K562 (cell line): ENCODE results near the gene INHBE. TPM values are rescaled to one million over a fixed set of nuclear protein-coding genes. Genes with fewer than 3 reads are reported as not detected.

Source experiments
- CBFB ChIP-seq: sonication (generic); formaldehyde crosslinking; IDR thresholded peaks from 2 replicates; pipeline ENCODE4 v1.4.0; 2020; ENCODE audit warnings: mild to moderate bottlenecking, missing genetic modification reagents
- GTF2F1 ChIP-seq: IDR thresholded peaks from 2 replicates; pipeline ENCODE4 v1.6.1; 2011; ENCODE audit warnings: low read depth, low read length, improper control_type of control experiment
- KHSRP ChIP-seq: fragments of 450-650 bp; IDR thresholded peaks from 2 replicates; pipeline ENCODE4 v1.6.1; 2017
- L3MBTL2 ChIP-seq: fragments of 450-650 bp; IDR thresholded peaks from 2 replicates; pipeline ENCODE4 v1.6.1; 2016; ENCODE audit warnings: mild to moderate bottlenecking, moderate library complexity
- SMAD1 ChIP-seq: fragments of 150-350 bp; IDR thresholded peaks from 2 replicates; pipeline ENCODE4 v1.6.1; 2014; ENCODE audit warnings: low read length, low read depth; ENCODE audit not compliant: partially characterized antibody
- SRSF9 ChIP-seq: fragments of 200-400 bp; formaldehyde crosslinking; IDR thresholded peaks from 2 replicates; pipeline ENCODE4 v1.6.1; 2017; ENCODE audit warnings: low read depth, low read length, borderline replicate concordance
- U2AF1 ChIP-seq: fragments of 200-400 bp; formaldehyde crosslinking; optimal IDR thresholded peaks from 2 replicates; pipeline ENCODE3; 2017; ENCODE audit warnings: mild to moderate bottlenecking, low read depth, low read length, moderate library complexity
- ZBTB7A ChIP-seq: IDR thresholded peaks from 2 replicates; pipeline ENCODE4 v1.6.1; 2011; ENCODE audit warnings: low read depth, mild to moderate bottlenecking, low read length, moderate library complexity, borderline replicate concordance; ENCODE audit not compliant: control insufficient read depth
- ZBTB8A ChIP-seq: fragments of 450-650 bp; IDR thresholded peaks from 2 replicates; pipeline ENCODE4 v1.6.1; 2018; ENCODE audit warnings: mild to moderate bottlenecking, moderate library complexity; ENCODE audit not compliant: partially characterized antibody
- ZNF785 ChIP-seq: fragments of 250-450 bp; sonication (Bioruptor Pico); IDR thresholded peaks from 2 replicates; pipeline ENCODE4 v1.4.0; 2020; ENCODE audit warnings: mild to moderate bottlenecking
- polyA plus RNA-seq, 8 experiments: library from polyadenylated mRNA; depleted of rRNA in 4 of 8; stranded (reverse) in 5 of 8; unstranded in 3 of 8; fragments of >200 nt; fragmentation: Nextera tagmentation in 2 of 8; fragmentation: Illumina TruSeq in 1 of 8; extraction: Ambion mirVana in 2 of 8; extraction: Trizol in 1 of 8; gene quantifications; 2 replicates each; pipeline versions ENCODE4 v1.2.1 to v1.2.3, GENCODE V29; 2011 to 2014; ENCODE audit warnings: inconsistent platforms in 1 of 8, missing spikeins in 1 of 8
- total RNA-seq, 7 experiments: library from RNA; depleted of rRNA in 6 of 7; stranded (reverse); fragments of >200 nt in 6 of 7; fragmentation: Illumina TruSeq in 2 of 7; extraction: Trizol in 2 of 7; gene quantifications; 2 replicates each; pipeline versions ENCODE4 v1.2.1 to v1.2.3, GENCODE V29; 2011 to 2021; ENCODE audit warnings: low replicate concordance in 1 of 7
- TF ChIP-seq, protein P1 (sequence below): sonication (generic); formaldehyde crosslinking; IDR thresholded peaks from 2 replicates; pipeline ENCODE4 v1.9.0; 2022; ENCODE audit warnings: mild to moderate bottlenecking, missing genetic modification reagents
- TF ChIP-seq, protein P2 (sequence below), 2 experiments: fragments of 450-650 bp; formaldehyde crosslinking in 1 of 2; IDR thresholded peaks; 2 replicates each; pipeline versions ENCODE4 v1.4.0 to v1.6.1; 2014 to 2020; ENCODE audit warnings: mild to moderate bottlenecking in 2 of 2, borderline replicate concordance in 1 of 2, low read depth in 1 of 2
- TF ChIP-seq, protein P3 (sequence below): fragments of 250-450 bp; sonication (Bioruptor Pico); IDR thresholded peaks from 2 replicates; pipeline ENCODE4 v1.4.0; 2020; ENCODE audit warnings: mild to moderate bottlenecking, moderate library complexity
- TF ChIP-seq, protein P4 (sequence below): fragments of 450-650 bp; IDR thresholded peaks from 2 replicates; pipeline ENCODE4 v1.6.1; 2016

Gene INHBE
- total and polyA plus RNA-seq, 9 of the 15 experiments (the other 6 are each of a cell fraction or from before 2014, with no cell fraction given), result 0.94 to 9.9 (median 7.3) TPM

DNA sequence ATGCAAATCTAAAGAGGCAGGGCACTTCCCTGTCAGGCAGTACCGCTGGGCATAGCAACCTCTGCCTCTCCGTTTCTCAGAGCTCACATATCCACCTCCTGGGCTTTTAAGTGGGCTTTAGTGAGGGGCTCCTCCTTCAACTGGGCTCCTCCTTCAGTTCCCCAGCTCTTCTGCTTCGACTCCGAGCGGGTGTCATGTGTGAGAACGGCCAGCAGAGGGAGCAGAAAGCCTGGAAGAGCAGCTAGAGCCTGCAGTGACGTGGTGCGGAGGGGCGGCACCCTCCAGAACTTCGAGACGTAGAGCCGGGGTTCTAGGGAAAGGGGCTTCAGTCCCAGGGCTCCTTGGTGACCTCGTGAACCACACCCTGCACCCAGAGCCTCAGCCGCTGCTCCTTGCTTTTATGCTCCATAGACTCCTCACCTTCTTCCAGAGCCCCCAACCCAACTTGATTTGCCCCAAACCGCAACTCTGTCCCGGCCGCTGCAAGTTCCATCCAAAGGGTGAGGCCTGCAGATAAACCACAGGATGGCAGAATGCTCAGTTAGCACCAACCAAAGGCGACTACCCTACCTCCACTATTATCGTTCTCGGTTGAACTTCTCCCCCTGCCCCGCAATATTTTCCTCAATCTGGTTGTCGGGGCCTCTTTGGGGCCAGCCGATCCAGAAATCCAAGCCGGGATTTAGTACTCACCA, 4.1 kb downstream of the INHBE start (continued):
- TF ChIP-seq CBFB (CRISPR knock-in tag), result peak; percentile 82; the same call in 1 of the 2 replicates
- no peak for TF ChIP-seq ZBTB8A
- TF ChIP-seq, protein P1, sequence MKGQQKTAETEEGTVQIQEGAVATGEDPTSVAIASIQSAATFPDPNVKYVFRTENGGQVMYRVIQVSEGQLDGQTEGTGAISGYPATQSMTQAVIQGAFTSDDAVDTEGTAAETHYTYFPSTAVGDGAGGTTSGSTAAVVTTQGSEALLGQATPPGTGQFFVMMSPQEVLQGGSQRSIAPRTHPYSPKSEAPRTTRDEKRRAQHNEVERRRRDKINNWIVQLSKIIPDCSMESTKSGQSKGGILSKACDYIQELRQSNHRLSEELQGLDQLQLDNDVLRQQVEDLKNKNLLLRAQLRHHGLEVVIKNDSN (CRISPR knock-in tag), result peak; percentile 57; the same call in 1 of the 2 replicates
- TF ChIP-seq U2AF1, result no peak
- TF ChIP-seq SRSF9, result no peak
- TF ChIP-seq GTF2F1, result no peak
- no peak for TF ChIP-seq ZNF785
- peak; percentile 37 for TF ChIP-seq L3MBTL2
- TF ChIP-seq, protein P2, sequence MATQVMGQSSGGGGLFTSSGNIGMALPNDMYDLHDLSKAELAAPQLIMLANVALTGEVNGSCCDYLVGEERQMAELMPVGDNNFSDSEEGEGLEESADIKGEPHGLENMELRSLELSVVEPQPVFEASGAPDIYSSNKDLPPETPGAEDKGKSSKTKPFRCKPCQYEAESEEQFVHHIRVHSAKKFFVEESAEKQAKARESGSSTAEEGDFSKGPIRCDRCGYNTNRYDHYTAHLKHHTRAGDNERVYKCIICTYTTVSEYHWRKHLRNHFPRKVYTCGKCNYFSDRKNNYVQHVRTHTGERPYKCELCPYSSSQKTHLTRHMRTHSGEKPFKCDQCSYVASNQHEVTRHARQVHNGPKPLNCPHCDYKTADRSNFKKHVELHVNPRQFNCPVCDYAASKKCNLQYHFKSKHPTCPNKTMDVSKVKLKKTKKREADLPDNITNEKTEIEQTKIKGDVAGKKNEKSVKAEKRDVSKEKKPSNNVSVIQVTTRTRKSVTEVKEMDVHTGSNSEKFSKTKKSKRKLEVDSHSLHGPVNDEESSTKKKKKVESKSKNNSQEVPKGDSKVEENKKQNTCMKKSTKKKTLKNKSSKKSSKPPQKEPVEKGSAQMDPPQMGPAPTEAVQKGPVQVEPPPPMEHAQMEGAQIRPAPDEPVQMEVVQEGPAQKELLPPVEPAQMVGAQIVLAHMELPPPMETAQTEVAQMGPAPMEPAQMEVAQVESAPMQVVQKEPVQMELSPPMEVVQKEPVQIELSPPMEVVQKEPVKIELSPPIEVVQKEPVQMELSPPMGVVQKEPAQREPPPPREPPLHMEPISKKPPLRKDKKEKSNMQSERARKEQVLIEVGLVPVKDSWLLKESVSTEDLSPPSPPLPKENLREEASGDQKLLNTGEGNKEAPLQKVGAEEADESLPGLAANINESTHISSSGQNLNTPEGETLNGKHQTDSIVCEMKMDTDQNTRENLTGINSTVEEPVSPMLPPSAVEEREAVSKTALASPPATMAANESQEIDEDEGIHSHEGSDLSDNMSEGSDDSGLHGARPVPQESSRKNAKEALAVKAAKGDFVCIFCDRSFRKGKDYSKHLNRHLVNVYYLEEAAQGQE (IDR thresholded peaks at IDR 0.05; ENCODE audit: borderline replicate concordance), result peak; percentile 67; the same call in 1 of the 2 replicates
- TF ChIP-seq, protein P2 (CRISPR knock-in tag; IDR thresholded peaks at IDR 0.05; ENCODE audit: low read depth), result 0 out of 2 replicates have a peak, but pooled peaks have one; percentile 17
- TF ChIP-seq, protein P3, sequence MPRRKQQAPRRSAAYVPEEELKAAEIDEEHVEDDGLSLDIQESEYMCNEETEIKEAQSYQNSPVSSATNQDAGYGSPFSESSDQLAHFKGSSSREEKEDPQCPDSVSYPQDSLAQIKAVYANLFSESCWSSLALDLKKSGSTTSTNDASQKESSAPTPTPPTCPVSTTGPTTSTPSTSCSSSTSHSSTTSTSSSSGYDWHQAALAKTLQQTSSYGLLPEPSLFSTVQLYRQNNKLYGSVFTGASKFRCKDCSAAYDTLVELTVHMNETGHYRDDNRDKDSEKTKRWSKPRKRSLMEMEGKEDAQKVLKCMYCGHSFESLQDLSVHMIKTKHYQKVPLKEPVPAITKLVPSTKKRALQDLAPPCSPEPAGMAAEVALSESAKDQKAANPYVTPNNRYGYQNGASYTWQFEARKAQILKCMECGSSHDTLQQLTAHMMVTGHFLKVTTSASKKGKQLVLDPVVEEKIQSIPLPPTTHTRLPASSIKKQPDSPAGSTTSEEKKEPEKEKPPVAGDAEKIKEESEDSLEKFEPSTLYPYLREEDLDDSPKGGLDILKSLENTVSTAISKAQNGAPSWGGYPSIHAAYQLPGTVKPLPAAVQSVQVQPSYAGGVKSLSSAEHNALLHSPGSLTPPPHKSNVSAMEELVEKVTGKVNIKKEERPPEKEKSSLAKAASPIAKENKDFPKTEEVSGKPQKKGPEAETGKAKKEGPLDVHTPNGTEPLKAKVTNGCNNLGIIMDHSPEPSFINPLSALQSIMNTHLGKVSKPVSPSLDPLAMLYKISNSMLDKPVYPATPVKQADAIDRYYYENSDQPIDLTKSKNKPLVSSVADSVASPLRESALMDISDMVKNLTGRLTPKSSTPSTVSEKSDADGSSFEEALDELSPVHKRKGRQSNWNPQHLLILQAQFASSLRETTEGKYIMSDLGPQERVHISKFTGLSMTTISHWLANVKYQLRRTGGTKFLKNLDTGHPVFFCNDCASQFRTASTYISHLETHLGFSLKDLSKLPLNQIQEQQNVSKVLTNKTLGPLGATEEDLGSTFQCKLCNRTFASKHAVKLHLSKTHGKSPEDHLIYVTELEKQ (CRISPR knock-in tag), result no peak
- no peak for TF ChIP-seq SMAD1
- peak; percentile 55; the same call in 1 of the 2 replicates for TF ChIP-seq ZBTB7A
- TF ChIP-seq KHSRP, result no peak
- TF ChIP-seq, protein P4, sequence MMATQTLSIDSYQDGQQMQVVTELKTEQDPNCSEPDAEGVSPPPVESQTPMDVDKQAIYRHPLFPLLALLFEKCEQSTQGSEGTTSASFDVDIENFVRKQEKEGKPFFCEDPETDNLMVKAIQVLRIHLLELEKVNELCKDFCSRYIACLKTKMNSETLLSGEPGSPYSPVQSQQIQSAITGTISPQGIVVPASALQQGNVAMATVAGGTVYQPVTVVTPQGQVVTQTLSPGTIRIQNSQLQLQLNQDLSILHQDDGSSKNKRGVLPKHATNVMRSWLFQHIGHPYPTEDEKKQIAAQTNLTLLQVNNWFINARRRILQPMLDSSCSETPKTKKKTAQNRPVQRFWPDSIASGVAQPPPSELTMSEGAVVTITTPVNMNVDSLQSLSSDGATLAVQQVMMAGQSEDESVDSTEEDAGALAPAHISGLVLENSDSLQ, result peak; percentile 25
